ENCODE measurements around the gene SNED1.

- TF ChIP-seq CTCF (conservative IDR thresholded peaks at IDR 0.05; ENCODE audit: low read length), result no peak
- no peak for TF ChIP-seq EZH2phosphoT487 (IDR thresholded peaks at IDR 0.05; ENCODE audit: borderline replicate concordance)
Measured at GRCh38 chr2:241080405-241081189, 82.2 kb downstream of the SNED1 start.

Data from Loucy (cell line).